ENCODE data around the gene RSU1. TPM values are rescaled to one million over a fixed set of nuclear protein-coding genes. Genes with fewer than 3 reads are reported as not detected.
"Not testable (repeated sequence)": the region's sequence is repeated elsewhere in the genome, so short reads cannot be mapped to it uniquely, and the experiment has no call there.

The RSU1 gene
- total RNA-seq, 1 experiment from 2014 or later: 54.4 TPM

DNA sequence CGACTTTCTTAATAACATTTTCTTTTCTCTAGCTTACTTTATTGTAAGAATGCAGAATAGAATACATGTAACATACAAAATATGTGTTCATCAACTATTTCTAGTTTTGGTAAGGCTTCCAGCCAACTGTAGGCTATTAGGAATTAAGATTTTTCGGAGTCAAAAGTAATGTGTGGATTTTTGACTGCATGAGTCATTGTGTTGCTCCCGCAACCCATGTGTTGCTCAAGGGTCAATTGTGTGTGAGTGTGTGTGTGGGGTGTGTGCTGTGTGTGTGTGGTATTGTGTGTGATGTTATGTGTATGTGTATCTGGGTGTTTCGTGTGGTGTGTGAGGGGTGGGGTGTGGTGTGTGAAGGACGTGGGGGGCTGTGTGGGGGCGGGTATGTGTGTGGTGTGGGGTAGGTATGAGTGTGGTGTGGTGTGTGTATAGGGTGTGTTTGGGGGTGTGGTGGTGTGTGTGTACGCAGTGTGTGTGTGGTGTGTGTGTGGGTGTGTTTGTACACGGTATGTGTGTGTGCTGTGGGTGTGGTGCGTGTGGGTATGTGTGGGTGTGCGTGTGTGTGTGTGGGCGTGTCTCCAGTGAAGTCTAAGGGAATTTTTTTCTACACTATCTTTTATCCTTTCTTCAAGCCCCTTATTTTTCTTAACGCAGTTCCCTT is 60.5 kb downstream of the RSU1 start:
- intact Hi-C loops (cut with micrococcal nuclease): no loop called here
- Mint-ChIP-seq H3K4me3 (ENCODE audit: unreplicated experiment) (no peak overlapping the region), H3K4me1 (ENCODE audit: insufficient read depth, unreplicated experiment) (no peaks in the 10 kb centered on the region), H3K36me3 (ENCODE audit: insufficient read depth, unreplicated experiment) (peaks cover 15% of the 10 kb centered on the region), H3K9me3 (ENCODE audit: unreplicated experiment) (no peaks in the 10 kb centered on the region), H3K27ac (ENCODE audit: low read depth, unreplicated experiment) (peak overlapping the region; percentile 14), H3K27me3 (ENCODE audit: insufficient read depth, unreplicated experiment) (no peaks in the 10 kb centered on the region)
- peak; percentile 30 for DNase-seq (ENCODE audit: unreplicated experiment)
- CTCF ChIA-PET: interaction anchor here (0.6 kb wide), 1 partner anchor 82 kb away, joined by 3 read pairs; no protein-coding TSS in a partner anchor
- TF ChIP-seq CTCF (IDR thresholded peaks at IDR 0.05; ENCODE audit: unreplicated experiment): no peak
- no TSS peak for BruUV-seq (replicated peaks)
- POLR2A ChIA-PET: no interaction called here

DNA sequence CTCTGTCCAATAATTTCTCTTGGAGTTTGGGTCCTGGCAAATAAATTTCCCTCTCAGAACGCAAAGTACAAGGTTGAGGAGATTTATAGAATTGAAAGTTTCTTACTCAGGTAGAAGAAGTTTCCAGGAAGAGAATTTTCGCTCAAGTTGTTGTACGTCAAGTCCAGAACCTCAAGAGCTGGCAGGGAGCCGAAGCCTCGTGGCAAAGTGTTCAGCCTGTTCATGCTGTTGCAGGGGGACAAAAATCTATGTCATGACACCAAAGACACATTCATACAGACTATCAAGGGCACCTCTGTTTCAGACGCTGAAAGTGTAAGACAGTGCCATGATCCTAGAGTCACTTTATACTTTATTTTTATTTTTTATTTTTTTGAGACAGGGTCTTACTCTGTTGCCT is 62.5 kb downstream of the RSU1 start:
- H3K27ac Mint-ChIP-seq (ENCODE audit: low read depth, unreplicated experiment): no peak overlapping the region
- intact Hi-C loops (cut with micrococcal nuclease): no loop called here
- no peaks in the 10 kb centered on the region for H3K4me1 Mint-ChIP-seq (ENCODE audit: insufficient read depth, unreplicated experiment)
- POLR2A ChIA-PET: no interaction called here
- TF ChIP-seq CTCF (IDR thresholded peaks at IDR 0.05; ENCODE audit: unreplicated experiment): no peak
- H3K9me3 Mint-ChIP-seq (ENCODE audit: unreplicated experiment): no peaks in the 10 kb centered on the region
- CTCF ChIA-PET: interaction anchor here (1.1 kb wide), 1 partner anchor 23 kb away, joined by 4 read pairs; no protein-coding TSS in a partner anchor
- BruUV-seq (replicated peaks): no TSS peak
- H3K4me3 Mint-ChIP-seq (ENCODE audit: unreplicated experiment): no peak overlapping the region
- H3K27me3 Mint-ChIP-seq (ENCODE audit: insufficient read depth, unreplicated experiment): no peaks in the 10 kb centered on the region
- peaks cover 27% of the 10 kb centered on the region for H3K36me3 Mint-ChIP-seq (ENCODE audit: insufficient read depth, unreplicated experiment)
- no peak for DNase-seq (ENCODE audit: unreplicated experiment)

DNA sequence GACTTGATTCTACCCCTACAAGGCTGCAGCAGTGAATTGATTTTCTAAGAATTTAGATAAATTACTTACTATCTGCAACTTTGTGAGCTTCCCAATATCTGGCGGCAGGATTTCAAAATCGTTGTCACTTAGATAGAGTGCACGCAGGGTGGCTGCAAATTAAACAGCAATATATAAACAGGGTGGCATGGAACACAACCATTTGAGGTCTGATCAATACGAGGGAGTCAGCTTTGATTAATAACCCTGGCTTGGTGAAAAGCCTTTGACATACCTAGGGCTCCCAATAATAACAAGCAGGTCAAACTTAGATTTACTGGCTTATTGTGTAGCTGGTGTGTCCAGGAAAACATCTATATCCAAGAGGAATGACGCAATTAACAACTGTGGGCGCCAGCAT is 64.4 kb downstream of the RSU1 start:
- H3K4me1 Mint-ChIP-seq (ENCODE audit: insufficient read depth, unreplicated experiment); H3K4me3 Mint-ChIP-seq (ENCODE audit: unreplicated experiment); H3K27ac Mint-ChIP-seq (ENCODE audit: low read depth, unreplicated experiment); H3K27me3 Mint-ChIP-seq (ENCODE audit: insufficient read depth, unreplicated experiment); H3K9me3 Mint-ChIP-seq (ENCODE audit: unreplicated experiment); BruUV-seq (replicated peaks); intact Hi-C loops (cut with micrococcal nuclease); DNase-seq (ENCODE audit: unreplicated experiment): not testable (repeated sequence)
- H3K36me3 Mint-ChIP-seq (ENCODE audit: insufficient read depth, unreplicated experiment): peaks cover 27% of the 10 kb centered on the region
- POLR2A ChIA-PET: interaction anchor here (0.7 kb wide), 1 partner anchor 640 kb away, joined by 3 read pairs; no protein-coding TSS in a partner anchor
- CTCF ChIA-PET: interaction anchor here (1.7 kb wide), 1 partner anchor 25 kb away, joined by 5 read pairs; no protein-coding TSS in a partner anchor

GRCh38 chr10:16752099-16752498 is 65.1 kb downstream of the RSU1 start:
- Mint-ChIP-seq H3K4me3 (ENCODE audit: unreplicated experiment) (no peak overlapping the region), H3K27ac (ENCODE audit: low read depth, unreplicated experiment) (no peak overlapping the region), H3K4me1 (ENCODE audit: insufficient read depth, unreplicated experiment) (no peaks in the 10 kb centered on the region), H3K9me3 (ENCODE audit: unreplicated experiment) (no peaks in the 10 kb centered on the region), H3K36me3 (ENCODE audit: insufficient read depth, unreplicated experiment) (peaks cover 27% of the 10 kb centered on the region), H3K27me3 (ENCODE audit: insufficient read depth, unreplicated experiment) (no peaks in the 10 kb centered on the region)
- no TSS peak for BruUV-seq (replicated peaks)
- POLR2A ChIA-PET: no interaction called here
- intact Hi-C loops (cut with micrococcal nuclease): no loop called here
- CTCF ChIA-PET: interaction anchor here (1.7 kb wide), 1 partner anchor 25 kb away, joined by 5 read pairs; no protein-coding TSS in a partner anchor
- DNase-seq (ENCODE audit: unreplicated experiment): no peak
- TF ChIP-seq CTCF (IDR thresholded peaks at IDR 0.05; ENCODE audit: unreplicated experiment): no peak
